BLaER1 treated with 17β-estradiol and CSF1 and Interleukin-3, amounts not matched to agents 10 nM and 100 nM (cell line): ENCODE measurements around the gene DYNLL2.
"Not testable (repeated sequence)": the region's sequence is repeated elsewhere in the genome, so short reads cannot be mapped to it uniquely, and the experiment has no call there.

Source experiments
- H3K27ac ChIP-seq, 11 experiments: shearing (Covaris generic); formaldehyde crosslinking; 2 replicates each; pipeline ENCODE4 v1.8.1; 2022
- H3K27me3 ChIP-seq, 11 experiments: shearing (Covaris generic); formaldehyde crosslinking; 2 replicates each; pipeline ENCODE4 v1.8.1; 2022
- H3K36me3 ChIP-seq, 11 experiments: shearing (Covaris generic); formaldehyde crosslinking; 2 replicates each; pipeline ENCODE4 v1.8.1; 2022
- H3K4me1 ChIP-seq, 10 experiments: shearing (Covaris generic); formaldehyde crosslinking; 2 replicates each; pipeline ENCODE4 v1.8.1; 2022
- H3K4me2 ChIP-seq, 11 experiments: shearing (Covaris generic); formaldehyde crosslinking; 2 replicates each; pipeline ENCODE4 v1.8.1; 2022
- H3K4me3 ChIP-seq, 10 experiments: shearing (Covaris generic); formaldehyde crosslinking; 2 replicates each; pipeline ENCODE4 v1.8.1; 2022
- H3K9ac ChIP-seq, 11 experiments: shearing (Covaris generic); formaldehyde crosslinking; 2 replicates each; pipeline ENCODE4 v1.8.1; 2022
- H3K9me3 ChIP-seq, 11 experiments: shearing (Covaris generic); formaldehyde crosslinking; replicated peaks in 1 of 11; 2 replicates each; pipeline ENCODE4 v1.8.1; 2022
- H4K20me1 ChIP-seq, 11 experiments: shearing (Covaris generic); formaldehyde crosslinking; 2 replicates each; pipeline ENCODE4 v1.8.1; 2022
- Cebpa-rat ChIP-seq, 11 experiments: shearing (Covaris generic); IDR thresholded peaks; 2 replicates each; pipeline ENCODE4 v1.8.1; 2022

The DYNLL2 gene

GRCh38 chr17:58082870-58083490, at the start of gene DYNLL2:
Gene DYNLL2 (plus strand): TSS chr17:58083419. CDS start chr17:58087091, 3,672 bp downstream.
- Histone ChIP-seq H3K36me3 (peaks cover 27 to 33% (median 32%) of the 10 kb centered on the region in 11 experiments), H3K9me3 (no peaks in the 10 kb centered on the region), H3K4me3 (peak within 1 kb of the TSS; percentile 90 to 99 (median 98)), H3K27ac (peak within 1 kb of the TSS; percentile 81 to 96 (median 94)), H3K4me2 (peak within 1 kb of the TSS; percentile 87 to 98 (median 93)), H3K9ac (peak within 1 kb of the TSS; percentile 90 to 99 (median 96)), H3K4me1 (peaks cover 34 to 51% (median 49%) of the 10 kb centered on the region in 10 experiments), H4K20me1 (peaks cover 39 to 47% (median 46%) of the 10 kb centered on the region in 11 experiments), H3K27me3 (no peaks in the 10 kb centered on the region)
- no peak for TF ChIP-seq Cebpa-rat (IDR thresholded peaks at IDR 0.05)

GRCh38 chr17:58039975-58040374, 43.2 kb upstream of the DYNLL2 start:
- H3K4me3 ChIP-seq: no peak overlapping the region
- no peak overlapping the region for H3K9ac ChIP-seq
- no peak overlapping the region for H3K4me2 ChIP-seq
- no peaks in the 10 kb centered on the region for H3K36me3 ChIP-seq
- no peaks in the 10 kb centered on the region for H4K20me1 ChIP-seq
- TF ChIP-seq Cebpa-rat (IDR thresholded peaks at IDR 0.05): no peak
- no peaks in the 10 kb centered on the region for H3K27me3 ChIP-seq
- H3K9me3 ChIP-seq: peaks cover 0 to 8% (median 0%) of the 10 kb centered on the region in 11 experiments; a peak in 2 of 22 replicates
- no peaks in the 10 kb centered on the region for H3K4me1 ChIP-seq
- no peak overlapping the region for H3K27ac ChIP-seq

DNA sequence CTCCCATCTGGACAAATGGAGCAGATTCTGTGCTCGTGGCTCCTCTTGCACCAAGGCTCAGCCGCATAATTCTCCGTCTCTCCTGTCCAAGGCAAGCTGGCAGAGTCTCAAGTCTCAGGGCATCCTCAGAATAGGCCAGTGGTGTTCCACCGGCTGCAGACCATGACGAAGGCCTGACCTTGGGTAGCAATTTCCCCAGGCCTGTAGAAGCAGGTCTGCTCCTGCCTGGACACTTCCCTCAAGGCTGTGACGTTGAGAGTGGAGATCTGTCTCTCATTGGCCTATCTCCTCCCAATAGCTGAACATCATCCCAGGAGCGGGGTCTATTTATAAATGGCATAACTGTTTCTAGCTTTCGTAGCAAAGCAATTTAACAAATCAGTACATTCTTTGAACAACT, 42.8 kb upstream of the DYNLL2 start:
- H3K27ac ChIP-seq: no peak overlapping the region
- H3K4me2 ChIP-seq: no peak overlapping the region
- H3K9ac ChIP-seq: no peak overlapping the region
- H4K20me1 ChIP-seq: no peaks in the 10 kb centered on the region
- H3K4me1 ChIP-seq: no peaks in the 10 kb centered on the region
- H3K9me3 ChIP-seq: peaks cover 0 to 8% (median 0%) of the 10 kb centered on the region in 11 experiments; a peak in 2 of 22 replicates
- H3K4me3 ChIP-seq: no peak overlapping the region
- no peak for TF ChIP-seq Cebpa-rat (IDR thresholded peaks at IDR 0.05)
- H3K27me3 ChIP-seq: no peaks in the 10 kb centered on the region
- no peaks in the 10 kb centered on the region for H3K36me3 ChIP-seq

- no peaks in the 10 kb centered on the region for H3K27me3 ChIP-seq
- H3K4me2 ChIP-seq: no peak overlapping the region
- no peak for TF ChIP-seq Cebpa-rat (IDR thresholded peaks at IDR 0.05)
- no peak overlapping the region for H3K27ac ChIP-seq
- H3K36me3 ChIP-seq: no peaks in the 10 kb centered on the region
- H3K9me3 ChIP-seq: peaks cover 0 to 8% (median 0%) of the 10 kb centered on the region in 11 experiments; a peak in 2 of 22 replicates
- H4K20me1 ChIP-seq: no peaks in the 10 kb centered on the region
- no peaks in the 10 kb centered on the region for H3K4me1 ChIP-seq
- no peak overlapping the region for H3K9ac ChIP-seq
- H3K4me3 ChIP-seq: no peak overlapping the region
These were observed 42.1 kb upstream of the DYNLL2 start for GRCh38 chr17:58041161-58041560.

GRCh38 chr17:58043221-58044181, 39.7 kb upstream of the DYNLL2 start:
- no peaks in the 10 kb centered on the region for H3K36me3 ChIP-seq
- peaks cover 0 to 8% (median 0%) of the 10 kb centered on the region in 11 experiments; a peak in 2 of 22 replicates for H3K9me3 ChIP-seq
- no peaks in the 10 kb centered on the region for H4K20me1 ChIP-seq
- no peak overlapping the region for H3K9ac ChIP-seq
- TF ChIP-seq Cebpa-rat (IDR thresholded peaks at IDR 0.05): 0 out of 22 replicates have a peak, but pooled peaks of 1 of the 11 experiments have one; percentile 52
- no peaks in the 10 kb centered on the region for H3K27me3 ChIP-seq
- no peak overlapping the region for H3K27ac ChIP-seq
- no peak overlapping the region for H3K4me3 ChIP-seq
- no peaks in the 10 kb centered on the region for H3K4me1 ChIP-seq
- no peak overlapping the region for H3K4me2 ChIP-seq

GRCh38 chr17:58044256-58044655, 39.0 kb upstream of the DYNLL2 start:
- H3K4me2 ChIP-seq, H3K9me3 ChIP-seq, H3K36me3 ChIP-seq, H3K4me1 ChIP-seq, H3K4me3 ChIP-seq, H3K27ac ChIP-seq, H4K20me1 ChIP-seq, H3K9ac ChIP-seq, H3K27me3 ChIP-seq: not testable (repeated sequence)

DNA sequence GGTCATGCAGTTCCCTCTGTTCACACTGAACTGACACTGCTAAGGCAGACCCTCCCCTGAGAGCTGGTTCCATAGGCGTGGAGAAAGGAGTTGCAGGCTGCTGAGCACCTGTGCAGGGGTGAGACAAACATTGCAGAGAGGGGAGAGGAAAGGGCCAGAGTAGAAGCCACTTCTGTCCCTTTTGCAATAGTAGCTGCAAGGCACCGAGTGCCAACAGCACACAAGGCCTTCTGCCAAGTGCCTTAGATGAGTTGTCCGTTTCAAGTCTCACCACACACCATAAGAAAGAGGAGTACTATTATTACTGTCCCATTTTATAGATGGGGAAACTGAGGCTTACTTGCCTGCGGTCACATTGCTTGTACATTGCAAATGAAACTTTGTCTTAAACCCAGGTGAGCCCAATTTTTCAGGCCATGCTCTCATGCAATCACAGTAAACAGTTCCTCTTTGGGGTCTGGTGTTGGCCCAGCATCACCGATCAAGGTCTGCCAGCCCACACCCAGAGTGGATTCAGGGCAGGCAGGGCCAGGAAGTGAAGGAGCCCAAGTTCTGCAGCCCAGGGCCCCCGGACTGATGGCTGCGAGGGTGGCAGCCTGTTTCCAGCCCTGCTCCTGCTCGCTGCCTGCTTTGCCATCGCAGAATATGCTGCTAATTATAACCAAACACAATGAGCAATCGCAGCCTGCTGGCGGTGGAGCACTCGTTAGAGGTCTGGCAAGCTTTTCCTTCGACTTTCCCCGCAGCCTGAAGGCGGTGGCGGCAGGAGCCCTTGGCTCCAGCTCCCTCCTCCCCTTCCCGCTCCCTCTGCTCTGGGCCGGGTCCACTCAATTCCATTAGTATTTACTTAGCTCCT, 36.8 kb upstream of the DYNLL2 start:
- H4K20me1 ChIP-seq: no peaks in the 10 kb centered on the region
- TF ChIP-seq Cebpa-rat (IDR thresholded peaks at IDR 0.05): no peak
- H3K4me3 ChIP-seq: no peak overlapping the region
- no peaks in the 10 kb centered on the region for H3K36me3 ChIP-seq
- no peaks in the 10 kb centered on the region for H3K27me3 ChIP-seq
- H3K9ac ChIP-seq: no peak overlapping the region
- H3K4me1 ChIP-seq: no peaks in the 10 kb centered on the region; a peak in 1 of 20 replicates
- H3K4me2 ChIP-seq: no peak overlapping the region
- no peak overlapping the region for H3K27ac ChIP-seq
- peaks cover 0 to 8% (median 0%) of the 10 kb centered on the region in 11 experiments; a peak in 2 of 22 replicates for H3K9me3 ChIP-seq

DNA sequence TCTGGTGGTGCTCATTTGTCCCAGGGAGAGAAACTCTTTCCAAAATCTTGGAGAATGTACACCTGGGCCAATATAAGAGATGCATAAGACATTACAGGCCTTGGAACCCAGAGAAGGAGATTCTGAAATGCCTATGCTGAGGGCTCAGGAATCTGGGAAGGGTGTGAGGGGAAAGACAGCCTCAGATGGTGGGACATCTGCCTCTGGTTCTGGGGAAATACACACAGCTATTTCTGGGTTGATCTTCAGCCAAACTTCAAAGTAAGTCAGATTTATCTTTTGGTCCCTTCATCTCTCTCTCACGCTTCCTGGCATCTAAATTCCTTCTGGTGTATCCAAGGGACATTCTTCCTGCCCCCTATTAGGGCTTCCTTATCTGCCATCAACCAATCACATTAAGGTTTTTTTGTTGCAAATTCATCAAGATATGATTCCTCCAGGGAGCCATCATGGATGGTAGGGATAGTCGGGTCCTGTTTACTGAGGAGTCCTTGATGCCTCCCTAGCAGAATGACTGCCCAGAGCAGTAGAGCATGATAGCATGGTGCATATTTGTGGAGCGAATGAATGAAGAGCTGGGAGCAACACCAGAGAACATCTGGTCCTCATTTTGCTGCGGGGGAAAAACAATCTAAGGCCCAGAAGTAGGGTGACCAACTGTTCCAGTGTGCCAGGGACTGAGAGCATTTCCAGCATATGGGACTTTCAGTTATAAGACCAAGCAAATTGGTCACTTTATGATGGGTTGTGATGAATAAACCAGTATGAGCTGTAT, 35.7 kb upstream of the DYNLL2 start:
- Histone ChIP-seq H3K4me3 (no peak overlapping the region), H3K4me2 (no peak overlapping the region), H3K4me1 (no peaks in the 10 kb centered on the region; a peak in 1 of 20 replicates), H3K27me3 (no peaks in the 10 kb centered on the region), H3K36me3 (no peaks in the 10 kb centered on the region), H3K9ac (no peak overlapping the region), H3K27ac (no peak overlapping the region), H3K9me3 (peaks cover 0 to 8% (median 0%) of the 10 kb centered on the region in 11 experiments; a peak in 2 of 22 replicates), H4K20me1 (no peaks in the 10 kb centered on the region)
- TF ChIP-seq Cebpa-rat (IDR thresholded peaks at IDR 0.05): no peak
